GM12873 (cell line): ENCODE measurements around the gene PPP1R3A.

Experiments
- TF ChIP-seq, protein P1 (sequence below): IDR thresholded peaks from 2 replicates; pipeline ENCODE4 v1.5.1; 2012; ENCODE audit warnings: low read depth, mild to moderate bottlenecking, moderate library complexity, low read length, control low read depth; ENCODE audit not compliant: insufficient read depth; ENCODE audit errors: missing control alignments

PPP1R3A gene

DNA sequence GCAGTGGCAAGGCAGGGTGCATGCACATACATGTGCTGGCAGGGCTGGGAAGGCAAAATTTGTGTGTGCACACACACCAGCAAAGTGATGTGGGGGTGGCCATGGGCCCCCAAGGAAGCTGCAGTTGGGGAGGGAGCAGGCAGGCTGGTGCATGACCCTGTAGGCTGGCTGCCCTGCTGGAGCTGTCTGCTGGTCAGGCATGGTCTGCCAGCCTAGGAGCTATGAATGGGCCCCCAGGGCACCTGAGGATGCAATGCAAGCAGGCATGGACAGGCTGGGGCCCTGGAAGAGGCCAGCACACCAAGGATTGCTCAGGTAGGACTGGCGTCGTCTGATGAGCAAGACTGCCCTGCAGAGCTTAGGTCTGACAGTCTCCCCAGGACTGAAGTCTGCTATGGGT, 18.2 kb upstream of the PPP1R3A start:
- TF ChIP-seq, protein P1, sequence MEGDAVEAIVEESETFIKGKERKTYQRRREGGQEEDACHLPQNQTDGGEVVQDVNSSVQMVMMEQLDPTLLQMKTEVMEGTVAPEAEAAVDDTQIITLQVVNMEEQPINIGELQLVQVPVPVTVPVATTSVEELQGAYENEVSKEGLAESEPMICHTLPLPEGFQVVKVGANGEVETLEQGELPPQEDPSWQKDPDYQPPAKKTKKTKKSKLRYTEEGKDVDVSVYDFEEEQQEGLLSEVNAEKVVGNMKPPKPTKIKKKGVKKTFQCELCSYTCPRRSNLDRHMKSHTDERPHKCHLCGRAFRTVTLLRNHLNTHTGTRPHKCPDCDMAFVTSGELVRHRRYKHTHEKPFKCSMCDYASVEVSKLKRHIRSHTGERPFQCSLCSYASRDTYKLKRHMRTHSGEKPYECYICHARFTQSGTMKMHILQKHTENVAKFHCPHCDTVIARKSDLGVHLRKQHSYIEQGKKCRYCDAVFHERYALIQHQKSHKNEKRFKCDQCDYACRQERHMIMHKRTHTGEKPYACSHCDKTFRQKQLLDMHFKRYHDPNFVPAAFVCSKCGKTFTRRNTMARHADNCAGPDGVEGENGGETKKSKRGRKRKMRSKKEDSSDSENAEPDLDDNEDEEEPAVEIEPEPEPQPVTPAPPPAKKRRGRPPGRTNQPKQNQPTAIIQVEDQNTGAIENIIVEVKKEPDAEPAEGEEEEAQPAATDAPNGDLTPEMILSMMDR, result no peak

DNA sequence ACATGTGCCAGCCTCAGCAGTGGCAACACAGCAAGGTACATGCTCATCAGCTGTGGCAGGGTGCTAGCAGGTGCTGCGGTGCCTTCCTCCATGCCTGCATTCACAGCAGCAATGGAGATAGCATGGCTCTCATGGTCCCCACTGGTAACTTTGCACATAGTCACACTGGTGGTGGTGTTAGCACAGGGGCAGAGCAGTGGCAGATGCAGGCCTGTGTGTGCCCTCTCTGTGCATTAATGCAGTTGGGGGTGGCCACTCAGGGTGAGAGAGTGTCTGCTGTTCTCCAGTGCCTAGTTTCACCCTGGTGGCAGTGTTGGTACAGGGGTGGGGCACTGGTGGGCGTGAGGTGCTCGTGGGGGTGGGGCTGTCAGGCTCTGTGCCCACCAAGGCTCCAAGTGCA, 17.7 kb upstream of the PPP1R3A start:
- TF ChIP-seq, protein P1, result no peak

DNA sequence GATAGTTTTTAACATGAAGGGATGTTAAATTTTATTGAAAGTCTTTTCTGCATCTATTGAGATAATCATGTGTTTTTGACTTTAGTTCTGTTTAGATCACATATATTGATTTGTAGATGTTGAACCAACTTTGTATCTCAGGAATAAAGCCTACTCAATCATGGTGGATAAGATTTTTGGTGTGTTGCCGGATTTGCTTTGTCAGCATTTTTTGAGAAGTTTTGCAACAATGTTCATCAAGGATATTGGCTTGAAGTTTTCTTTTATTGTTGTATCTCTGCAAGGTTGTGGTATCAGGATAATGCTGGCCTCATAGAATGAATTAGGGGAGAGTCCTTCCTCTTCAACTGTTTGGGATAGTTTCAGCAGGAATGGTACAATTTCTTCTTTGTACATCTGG, 9.3 kb upstream of the PPP1R3A start:
- TF ChIP-seq, protein P1, result no peak

DNA sequence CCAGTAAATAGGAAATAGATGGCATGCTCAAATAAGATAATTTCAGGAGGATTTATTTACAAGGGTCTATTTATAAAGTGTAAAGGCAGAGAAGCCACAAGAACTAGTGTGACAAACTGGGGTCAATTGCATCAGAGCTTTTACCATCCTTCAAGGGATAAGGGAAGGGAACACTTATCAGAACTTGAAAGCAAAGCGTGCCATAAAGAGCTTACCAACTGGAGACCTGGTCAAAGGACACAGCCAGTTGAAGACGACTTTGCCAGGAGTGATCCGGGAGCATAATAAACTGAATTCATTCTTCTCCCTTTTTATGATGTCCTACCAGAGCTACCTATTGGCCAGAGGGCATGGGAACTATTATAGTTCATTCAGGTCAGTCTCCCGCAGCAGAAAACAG, 3.2 kb upstream of the PPP1R3A start:
- TF ChIP-seq, protein P1, result no peak

DNA sequence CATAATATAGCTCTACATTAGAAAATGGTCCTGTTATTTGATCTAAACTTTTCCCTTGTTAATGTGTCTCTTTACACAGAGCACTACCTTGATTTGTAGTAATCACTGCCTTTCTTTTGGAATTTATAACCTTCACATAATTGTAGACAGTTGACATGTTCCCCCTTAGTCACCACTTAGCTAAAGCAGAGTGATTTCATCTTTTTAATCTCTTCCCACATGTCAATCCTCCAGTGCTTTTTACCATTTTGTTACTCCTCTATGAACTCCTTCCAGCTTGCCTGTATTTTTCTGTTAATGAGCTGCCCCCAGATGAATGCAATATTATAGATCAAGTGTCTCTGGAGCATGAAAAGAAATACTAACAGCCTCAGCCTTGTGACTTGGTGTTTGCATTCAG, 2.6 kb upstream of the PPP1R3A start:
- TF ChIP-seq, protein P1, result no peak

DNA sequence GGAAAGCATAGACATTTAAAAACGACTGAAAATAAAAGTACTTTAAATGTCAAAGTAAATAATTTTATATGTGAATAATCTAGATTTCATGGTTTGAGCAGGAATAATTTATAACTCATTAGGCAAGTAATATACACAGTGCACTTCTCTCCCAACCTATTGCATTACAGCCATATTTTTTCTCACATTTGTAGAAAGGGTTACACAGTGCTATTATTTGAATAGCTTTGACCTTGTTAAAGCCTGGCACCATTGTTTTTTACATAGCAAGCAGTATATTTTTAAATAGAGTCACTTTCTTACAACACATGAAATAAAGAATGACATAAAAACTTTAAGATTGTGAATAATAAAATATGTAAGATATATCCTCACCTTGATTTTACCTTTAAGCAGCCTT, 969 bp downstream of the PPP1R3A start:
- TF ChIP-seq, protein P1, result no peak

DNA sequence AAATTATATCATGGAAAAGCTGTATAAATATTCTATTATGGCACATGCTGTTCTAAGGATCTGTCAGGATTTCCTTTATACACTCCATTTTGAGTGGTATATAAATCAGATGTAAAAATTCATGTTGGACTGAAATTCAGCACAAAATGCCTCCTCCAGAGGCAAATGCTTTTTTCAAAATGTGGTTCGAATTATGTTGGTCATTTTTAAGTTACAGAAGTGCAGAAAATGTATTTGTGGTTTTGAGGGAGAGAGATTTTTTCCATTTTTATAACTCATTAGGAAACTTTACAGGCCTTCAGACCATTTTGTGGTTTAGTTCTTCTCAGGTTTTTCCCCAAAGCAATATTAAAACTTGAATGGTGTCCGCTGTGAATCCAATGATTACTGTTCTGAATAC, 2.9 kb downstream of the PPP1R3A start:
- TF ChIP-seq, protein P1, result no peak
